HEK293T (cell line): Measurements from ENCODE around the gene GALNT11.

Experiments used
- CTCF ChIA-PET: fragments of 350-600 bp; formaldehyde crosslinking; extraction: SDS; loops from one replicate; lab custom pipeline; 2021; ENCODE audit warnings: antibody characterized with exemption, inconsistent platforms; lab: Yijun Ruan, JAX
- POLR2A ChIA-PET: fragments of 350-600 bp; formaldehyde crosslinking; extraction: SDS; loops from one replicate; lab custom pipeline; 2020; ENCODE audit warnings: antibody characterized with exemption, inconsistent platforms; lab: Yijun Ruan, JAX
- DNase-seq: peaks from one replicate; pipeline ENCODE4 v3.0.0; 2012; ENCODE audit warnings: mixed read lengths; ENCODE audit errors: extremely low spot score
- ARNT ChIP-seq: fragments of 450-650 bp; IDR thresholded peaks from 2 replicates; pipeline ENCODE4 v1.6.1; 2017; ENCODE audit warnings: mild to moderate bottlenecking
- BHLHE40 ChIP-seq: fragments of 450-650 bp; IDR thresholded peaks from 2 replicates; pipeline ENCODE4 v1.6.1; 2016; ENCODE audit warnings: mild to moderate bottlenecking, moderate library complexity, borderline replicate concordance
- CTBP1 ChIP-seq: fragments of 450-650 bp; IDR thresholded peaks from 2 replicates; pipeline ENCODE4 v1.6.1; 2016; ENCODE audit warnings: borderline replicate concordance
- ELF4 ChIP-seq: fragments of 450-650 bp; IDR thresholded peaks from 2 replicates; pipeline ENCODE4 v1.6.1; 2017; ENCODE audit warnings: antibody characterized with exemption
- FOXA1 ChIP-seq: fragments of 450-650 bp; IDR thresholded peaks from 2 replicates; pipeline ENCODE4 v1.6.1; 2016; ENCODE audit warnings: mild to moderate bottlenecking
- FOXK2 ChIP-seq: fragments of 450-650 bp; IDR thresholded peaks from 2 replicates; pipeline ENCODE4 v1.6.1; 2016; ENCODE audit warnings: mild to moderate bottlenecking
- FOXM1 ChIP-seq: fragments of 450-650 bp; IDR thresholded peaks from 2 replicates; pipeline ENCODE4 v1.6.1; 2017; ENCODE audit warnings: mild to moderate bottlenecking, borderline replicate concordance
- HDGF ChIP-seq: fragments of 450-650 bp; IDR thresholded peaks from 2 replicates; pipeline ENCODE4 v1.6.1; 2017; ENCODE audit warnings: antibody characterized with exemption, borderline replicate concordance
- L3MBTL2 ChIP-seq: fragments of 450-650 bp; conservative IDR thresholded peaks from 2 replicates; pipeline ENCODE4 v1.6.1; 2016; ENCODE audit warnings: mild to moderate bottlenecking
- LEF1 ChIP-seq: fragments of 450-650 bp; IDR thresholded peaks from 2 replicates; pipeline ENCODE4 v1.6.1; 2017; ENCODE audit warnings: mild to moderate bottlenecking, borderline replicate concordance
- NFRKB ChIP-seq: fragments of 450-650 bp; IDR thresholded peaks from 2 replicates; pipeline ENCODE4 v1.6.1; 2016; ENCODE audit warnings: mild to moderate bottlenecking, moderate library complexity
- PKNOX1 ChIP-seq: fragments of 450-650 bp; IDR thresholded peaks from 2 replicates; pipeline ENCODE4 v1.6.1; 2016
- SP1 ChIP-seq: fragments of 450-650 bp; IDR thresholded peaks from 2 replicates; pipeline ENCODE4 v1.6.1; 2017
- SUZ12 ChIP-seq: fragments of 450-650 bp; IDR thresholded peaks from 2 replicates; pipeline ENCODE4 v1.6.1; 2016; ENCODE audit warnings: mild to moderate bottlenecking
- TARDBP ChIP-seq: fragments of 450-650 bp; IDR thresholded peaks from 2 replicates; pipeline ENCODE4 v1.6.1; 2016
- ZNF384 ChIP-seq: fragments of 450-650 bp; IDR thresholded peaks from 2 replicates; pipeline ENCODE4 v1.6.1; 2016

GALNT11 gene

DNA sequence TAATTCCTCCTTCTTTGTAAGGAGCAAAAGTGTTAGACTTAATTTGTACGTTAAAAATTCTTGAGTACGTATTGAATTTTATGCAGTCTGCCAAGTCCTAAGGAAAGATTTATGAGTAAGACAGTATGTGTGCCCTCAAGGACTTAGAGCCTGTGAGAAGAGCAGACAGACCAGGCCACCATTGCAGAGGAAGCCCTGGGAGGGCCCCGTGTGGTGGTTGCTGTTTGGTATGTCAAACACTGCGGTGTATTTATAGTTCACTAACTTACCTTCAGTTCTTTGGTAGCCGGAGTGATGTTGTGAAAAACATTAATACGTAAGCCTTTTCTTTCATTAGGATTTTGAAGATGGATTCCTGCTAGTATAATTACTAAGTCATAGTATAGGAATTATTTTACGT is 82.9 kb downstream of the GALNT11 start:
- ChIA-PET CTCF (no interaction called here), POLR2A (no interaction called here)
- DNase-seq, result no peak
- TF ChIP-seq ARNT, result no peak
- no peak for TF ChIP-seq L3MBTL2
- TF ChIP-seq FOXA1, result no peak
- no peak for TF ChIP-seq ZNF384
- peak; percentile 13; the same call in 1 of the 2 replicates for TF ChIP-seq PKNOX1
- no peak for TF ChIP-seq SUZ12
- TF ChIP-seq SP1, result no peak
- TF ChIP-seq NFRKB, result no peak

GRCh38 chr7:152112829-152113228 is 87.4 kb downstream of the GALNT11 start:
- ChIA-PET POLR2A (no interaction called here), CTCF (no interaction called here)
- no peak for DNase-seq
- TF ChIP-seq FOXA1, result no peak
- no peak for TF ChIP-seq SUZ12
- no peak for TF ChIP-seq FOXK2
- no peak for TF ChIP-seq FOXM1
- TF ChIP-seq LEF1, result no peak
- no peak for TF ChIP-seq ELF4
- no peak for TF ChIP-seq L3MBTL2

DNA sequence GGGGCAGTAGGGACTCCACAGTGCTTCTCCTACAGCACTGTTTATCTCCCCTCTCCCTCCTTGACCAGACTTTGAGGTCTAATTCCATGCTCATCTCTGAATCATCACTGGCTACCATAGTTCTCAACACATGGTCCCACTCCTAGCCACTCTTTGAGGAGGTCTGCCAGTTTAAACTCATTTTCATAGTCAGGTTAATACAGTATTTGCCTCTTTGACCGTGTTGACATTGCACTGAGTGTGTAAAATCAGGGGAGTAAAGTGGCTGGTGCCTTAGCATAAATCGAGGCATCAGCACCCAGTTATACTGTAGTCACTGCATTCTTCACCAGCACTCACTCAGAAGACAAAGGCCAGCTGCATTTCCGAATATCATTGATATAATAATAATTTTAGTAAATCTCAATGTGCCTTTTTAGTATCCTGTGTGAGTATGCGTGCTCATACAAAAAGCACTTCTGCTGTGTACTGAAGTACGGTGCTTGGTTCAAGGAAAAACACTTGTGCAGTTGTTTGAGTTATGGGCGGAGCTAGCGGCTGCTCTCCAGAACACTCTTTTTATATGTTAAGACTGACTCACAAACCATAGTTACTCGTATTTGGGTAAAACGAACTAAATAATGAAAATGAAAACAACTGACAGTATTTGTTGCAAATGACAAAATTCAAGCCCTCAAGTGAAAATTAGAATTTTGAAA is 89.7 kb downstream of the GALNT11 start:
- CTCF ChIA-PET, result no interaction called here
- DNase-seq, result no peak
- TF ChIP-seq ZNF384 (no peak), FOXA1 (no peak), ELF4 (no peak)
- POLR2A ChIA-PET, result no interaction called here

- TF ChIP-seq FOXM1 (no peak), FOXK2 (no peak), SUZ12 (no peak), L3MBTL2 (no peak), FOXA1 (no peak), PKNOX1 (no peak), ELF4 (no peak), TARDBP (no peak), BHLHE40 (no peak), LEF1 (no peak), ARNT (no peak), ZNF384 (no peak), HDGF (no peak), SP1 (no peak), NFRKB (no peak), CTBP1 (no peak)
- no peak for DNase-seq
- POLR2A ChIA-PET, result no interaction called here
- CTCF ChIA-PET, result no interaction called here
Measured at GRCh38 chr7:152117356-152117755, 91.9 kb downstream of the GALNT11 start.

GRCh38 chr7:152120210-152120609 is 94.7 kb downstream of the GALNT11 start:
- CTCF ChIA-PET, result no interaction called here
- POLR2A ChIA-PET, result no interaction called here
- TF ChIP-seq LEF1 (no peak), L3MBTL2 (no peak), FOXK2 (no peak), FOXA1 (no peak), ZNF384 (no peak), TARDBP (no peak), SP1 (no peak)
- no peak for DNase-seq

DNA sequence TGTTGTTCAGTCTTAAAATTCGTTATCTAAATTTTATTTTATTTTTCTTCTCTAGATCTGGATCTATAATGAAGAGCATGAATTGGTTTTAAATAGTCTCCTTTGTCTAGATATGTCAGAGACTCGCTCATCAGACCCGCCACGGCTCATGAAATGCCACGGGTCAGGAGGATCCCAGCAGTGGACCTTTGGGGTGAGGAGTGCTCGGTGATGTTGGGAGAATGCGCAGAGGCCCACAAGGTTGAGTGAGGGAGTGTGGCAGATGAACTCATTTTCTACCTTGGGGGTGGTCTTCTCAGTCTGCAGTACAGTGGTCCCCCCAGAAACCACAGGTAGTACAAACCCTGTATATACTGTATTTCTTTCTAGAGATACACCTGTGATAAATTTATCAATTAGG is 95.3 kb downstream of the GALNT11 start:
- CTCF ChIA-PET, result no interaction called here
- no peak for TF ChIP-seq FOXM1
- POLR2A ChIA-PET, result no interaction called here
- no peak for DNase-seq

DNA sequence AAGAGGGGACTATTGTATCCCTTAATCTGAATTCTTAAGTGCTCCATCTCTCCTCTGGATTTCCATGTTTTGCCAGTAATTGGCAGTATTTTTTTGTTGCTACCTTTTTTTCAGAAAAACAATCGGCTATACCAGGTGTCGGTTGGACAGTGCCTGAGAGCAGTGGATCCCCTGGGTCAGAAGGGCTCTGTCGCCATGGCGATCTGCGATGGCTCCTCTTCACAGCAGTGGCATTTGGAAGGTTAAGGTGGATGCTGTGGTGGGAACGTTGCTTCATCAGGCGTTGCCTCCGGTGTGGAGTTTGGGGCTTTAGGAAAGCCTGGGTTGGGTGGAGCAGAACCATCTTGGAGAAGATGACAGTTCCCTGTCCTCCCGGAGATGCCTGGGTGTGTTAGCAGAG is 96.0 kb downstream of the GALNT11 start:
- ChIA-PET CTCF (no interaction called here), POLR2A (no interaction called here)
- no peak for DNase-seq
- no peak for TF ChIP-seq TARDBP
- no peak for TF ChIP-seq SUZ12
- TF ChIP-seq CTBP1, result no peak
- no peak for TF ChIP-seq FOXM1
- no peak for TF ChIP-seq NFRKB
- TF ChIP-seq L3MBTL2, result no peak
- no peak for TF ChIP-seq FOXK2
- TF ChIP-seq ELF4, result no peak
- TF ChIP-seq HDGF, result no peak
- no peak for TF ChIP-seq ZNF384
- TF ChIP-seq LEF1, result no peak

DNA sequence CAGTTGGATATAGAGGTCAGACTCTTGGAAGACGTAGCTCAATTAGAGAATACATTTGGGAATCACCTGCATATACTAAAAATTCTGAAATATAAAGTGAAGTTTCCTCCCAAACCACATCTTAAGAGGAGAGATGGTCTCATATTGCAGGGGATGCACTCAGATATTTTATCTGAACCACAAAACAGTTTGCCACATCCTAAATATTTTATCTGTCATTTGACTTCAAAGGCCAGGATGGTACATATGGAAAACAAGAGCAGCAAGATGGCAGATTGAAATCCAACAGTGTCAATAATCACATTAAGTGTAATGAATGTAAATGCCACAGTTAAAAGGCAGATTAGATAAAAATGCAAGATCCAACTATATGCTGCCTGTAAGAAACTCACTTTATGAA is 97.1 kb downstream of the GALNT11 start:
- DNase-seq, result no peak
- ChIA-PET POLR2A (no interaction called here), CTCF (no interaction called here)
- no peak for TF ChIP-seq FOXK2
- TF ChIP-seq SUZ12, result no peak
